ENCODE data around the gene TMEM245.

DNA sequence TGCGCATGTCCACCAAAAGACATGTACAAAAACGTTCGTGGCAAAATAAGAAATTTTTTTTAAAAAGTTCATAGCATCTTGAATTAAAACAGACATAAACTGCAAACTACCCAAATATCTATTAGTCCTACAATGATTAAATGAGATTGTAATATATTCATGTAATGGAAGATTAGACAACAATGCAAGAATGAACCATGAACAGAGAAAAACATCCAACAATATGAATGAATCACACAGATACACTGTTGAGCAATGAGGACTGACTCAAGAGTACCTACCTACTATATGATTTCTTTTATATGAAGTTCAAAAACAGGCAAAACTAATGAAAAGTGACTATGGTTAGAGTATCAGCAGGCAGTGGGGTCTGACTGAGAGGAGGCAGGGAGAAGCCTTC is 88.5 kb downstream of the TMEM245 start:
- TF ChIP-seq EZH2 (IDR thresholded peaks at IDR 0.05; ENCODE audit: low read length, unreplicated experiment) (no peak), CTCF (conservative IDR thresholded peaks at IDR 0.05; ENCODE audit: low read depth, low read length) (no peak), EZH2phosphoT487 (IDR thresholded peaks at IDR 0.05; ENCODE audit: borderline replicate concordance, low read length) (no peak)

Measured in PC-3 (cell line).